Subcutaneous abdominal adipose tissue (tissue), 5 donors: ENCODE measurements around the gene HAAO.
"Not testable (repeated sequence)": the region's sequence is repeated elsewhere in the genome, so short reads cannot be mapped to it uniquely, and the experiment has no call there.

ENCODE experiments used
- H3K27ac ChIP-seq: one replicate; pipeline ENCODE4 v1.7.0; 2013; ENCODE audit warnings: low read depth, mild to moderate bottlenecking, inconsistent platforms, low read length, moderate library complexity
- H3K27me3 ChIP-seq, 5 donors: one replicate each; pipeline ENCODE4 v1.7.0; 2013; ENCODE audit warnings: low read length in 5 of 5, inconsistent platforms in 1 of 5; ENCODE audit not compliant: control insufficient read depth in 5 of 5, insufficient read depth in 4 of 5
- H3K36me3 ChIP-seq, 5 donors: one replicate each; pipeline ENCODE4 v1.7.0; 2013; ENCODE audit warnings: low read length in 5 of 5; ENCODE audit not compliant: control insufficient read depth in 5 of 5, insufficient read depth in 5 of 5
- H3K4me1 ChIP-seq, 5 donors: one replicate each; pipeline ENCODE4 v1.7.0; 2013; ENCODE audit warnings: low read length in 5 of 5, mild to moderate bottlenecking in 3 of 5, moderate library complexity in 1 of 5; ENCODE audit not compliant: control insufficient read depth in 5 of 5, insufficient read depth in 5 of 5
- H3K4me3 ChIP-seq, 5 donors: one replicate each; pipeline ENCODE4 v1.7.0; 2013; ENCODE audit warnings: low read length in 5 of 5, low read depth in 1 of 5
- H3K9ac ChIP-seq, 5 donors: one replicate each; pipeline ENCODE4 v1.7.0; 2013; ENCODE audit warnings: low read length in 5 of 5, mild to moderate bottlenecking in 4 of 5, moderate library complexity in 3 of 5
- H3K9me3 ChIP-seq, 5 donors: one replicate each; pipeline ENCODE4 v1.7.0; 2013; ENCODE audit warnings: low read length in 5 of 5; ENCODE audit not compliant: control insufficient read depth in 5 of 5
- donor health status: healthy.
- donor health status: healthy.
- donor health status: healthy.
- donor health status: healthy.
- donor health status: healthy.

HAAO gene

DNA sequence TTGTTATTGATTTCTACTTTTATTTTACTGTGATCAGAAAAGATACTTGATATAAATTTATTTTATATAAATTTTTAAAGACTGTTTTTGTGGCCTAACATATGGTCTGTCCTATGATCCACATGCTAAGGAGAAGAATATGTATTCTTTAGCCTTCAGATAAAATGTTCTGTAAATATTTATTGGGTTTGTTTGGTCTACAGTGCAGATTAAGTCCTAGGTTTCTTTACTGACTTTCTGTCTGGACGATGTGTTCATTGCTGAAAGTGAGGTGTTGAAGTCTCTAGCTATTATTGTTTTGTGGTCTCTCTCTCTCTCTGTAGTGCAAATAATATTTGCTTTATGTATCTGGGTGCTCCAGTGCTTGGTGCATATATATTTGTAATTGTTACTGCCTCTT is 58.5 kb downstream of the HAAO start:
- Histone ChIP-seq H3K27ac (no peak overlapping the region), H3K4me1 (peaks cover 0 to 30% (median 14%) of the 10 kb centered on the region in 5 donors), H3K9ac (no peak overlapping the region), H3K27me3 (no peaks in the 10 kb centered on the region), H3K36me3 (peaks cover 5 to 15% (median 7%) of the 10 kb centered on the region in 5 donors), H3K9me3 (peaks cover 0 to 5% (median 0%) of the 10 kb centered on the region in 5 donors), H3K4me3 (no peak overlapping the region)

DNA sequence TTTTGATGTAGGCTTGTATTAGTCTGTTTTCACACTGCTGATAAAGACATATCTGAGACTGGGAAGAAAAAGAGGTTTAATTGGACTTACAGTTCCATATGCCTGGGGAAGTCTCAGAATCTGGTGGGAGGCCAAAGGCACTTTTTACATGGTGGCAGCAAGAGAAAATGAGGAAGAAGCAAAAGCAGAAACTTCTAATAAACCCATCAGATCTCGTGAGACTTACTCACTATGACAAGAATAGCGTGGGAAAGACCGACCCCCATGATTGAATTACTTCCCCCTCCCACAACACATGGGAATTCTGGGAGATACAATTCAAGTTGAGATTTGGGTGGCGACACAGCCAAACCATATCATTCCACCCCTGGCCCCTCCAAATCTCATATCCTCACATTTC is 61.1 kb downstream of the HAAO start:
- not testable (repeated sequence) for H3K4me3 ChIP-seq, H3K9me3 ChIP-seq, H3K27ac ChIP-seq, H3K9ac ChIP-seq, H3K36me3 ChIP-seq, H3K27me3 ChIP-seq
- peaks cover 0 to 15% (median 6%) of the 10 kb centered on the region in 5 donors for H3K4me1 ChIP-seq

DNA sequence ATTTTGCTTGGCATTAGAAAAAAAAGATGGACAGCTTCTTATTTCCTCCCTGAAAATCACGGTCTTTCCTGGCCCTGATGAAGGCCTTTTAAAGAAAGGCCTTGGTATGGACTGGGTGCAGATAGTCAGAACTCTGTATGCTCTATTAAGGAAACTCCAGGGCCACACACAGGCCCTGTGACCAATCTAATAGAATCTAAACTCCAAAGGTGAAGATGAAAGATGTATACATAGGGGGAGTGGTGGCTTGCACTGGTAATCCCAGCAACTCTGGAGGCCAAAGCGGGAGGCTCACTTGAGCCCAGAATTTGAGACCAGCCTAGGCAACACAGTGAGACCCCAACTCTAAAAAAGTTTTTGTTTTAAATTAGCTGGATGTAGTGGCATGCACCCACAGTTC is 65.7 kb downstream of the HAAO start:
- Histone ChIP-seq H3K9ac (no peak overlapping the region), H3K27me3 (no peaks in the 10 kb centered on the region), H3K27ac (no peak overlapping the region), H3K9me3 (no peaks in the 10 kb centered on the region), H3K4me1 (peaks cover 2 to 12% (median 8%) of the 10 kb centered on the region in 5 donors), H3K4me3 (no peak overlapping the region), H3K36me3 (peaks cover 2 to 24% (median 12%) of the 10 kb centered on the region in 5 donors)

DNA sequence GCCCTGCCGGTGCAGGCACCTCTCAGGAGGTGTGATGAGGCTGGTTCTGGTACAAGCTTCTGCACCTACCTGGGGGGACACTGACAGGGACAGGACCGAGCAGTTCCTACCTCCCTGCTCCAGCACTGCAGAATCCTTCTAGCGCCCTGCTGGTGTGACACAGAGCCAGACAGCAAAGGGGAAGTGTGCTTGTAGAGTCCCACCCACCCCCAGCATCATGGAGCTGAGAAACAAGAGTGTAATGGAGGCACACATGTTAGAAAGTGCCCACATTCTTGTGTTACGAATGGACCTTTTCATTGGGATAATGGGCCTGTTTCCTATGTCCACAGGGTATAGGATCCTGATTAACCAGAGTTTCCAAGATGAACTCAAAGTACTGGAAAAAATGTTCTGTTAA is 66.7 kb downstream of the HAAO start:
- no peak overlapping the region for H3K27ac ChIP-seq
- H3K4me3 ChIP-seq: no peak overlapping the region
- H3K4me1 ChIP-seq: peaks cover 0 to 12% (median 8%) of the 10 kb centered on the region in 5 donors
- H3K36me3 ChIP-seq: peaks cover 2 to 24% (median 12%) of the 10 kb centered on the region in 5 donors
- no peaks in the 10 kb centered on the region for H3K9me3 ChIP-seq
- no peak overlapping the region for H3K9ac ChIP-seq
- H3K27me3 ChIP-seq: no peaks in the 10 kb centered on the region

DNA sequence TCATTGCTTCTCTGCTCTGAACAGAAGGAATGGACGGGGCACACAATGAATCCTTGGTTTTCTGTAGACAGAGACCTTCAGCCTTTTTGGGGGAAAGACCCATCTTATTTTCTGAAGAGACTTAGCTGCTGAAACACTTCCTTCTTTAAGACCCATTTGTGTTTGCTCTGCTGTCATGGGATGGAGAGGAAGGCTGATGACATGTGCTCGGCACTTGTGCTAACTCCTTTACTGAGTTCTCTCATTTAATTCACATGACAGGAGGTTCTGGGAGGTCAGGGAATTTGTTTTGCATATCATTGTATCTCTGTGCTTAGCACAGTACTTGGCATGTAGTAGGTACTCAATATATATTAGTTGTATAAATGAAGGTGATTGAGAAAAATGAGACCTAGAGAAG is 67.5 kb downstream of the HAAO start:
- H3K9me3 ChIP-seq: no peaks in the 10 kb centered on the region
- no peak overlapping the region for H3K27ac ChIP-seq
- H3K4me1 ChIP-seq: peaks cover 0 to 12% (median 8%) of the 10 kb centered on the region in 5 donors
- H3K9ac ChIP-seq: no peak overlapping the region
- no peak overlapping the region for H3K4me3 ChIP-seq
- H3K27me3 ChIP-seq: no peaks in the 10 kb centered on the region
- peaks cover 2 to 24% (median 12%) of the 10 kb centered on the region in 5 donors for H3K36me3 ChIP-seq

DNA sequence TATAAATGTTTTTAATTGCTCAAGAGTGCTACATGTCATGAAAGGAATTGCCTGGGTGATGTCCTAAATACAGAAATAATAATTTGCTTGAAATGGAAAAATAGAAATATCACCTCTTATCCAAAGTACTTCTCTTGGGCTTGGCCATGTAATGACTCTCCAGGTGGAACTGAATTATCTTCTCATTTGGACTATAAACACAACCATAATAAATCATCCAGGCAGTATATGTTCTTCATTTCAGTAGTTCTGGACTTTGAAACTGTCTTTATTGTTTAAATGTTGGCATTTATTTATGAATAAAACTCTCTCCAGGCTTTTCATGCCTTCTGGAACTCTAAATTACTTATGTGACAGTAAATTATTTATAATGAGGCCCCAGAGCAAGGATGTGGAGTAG is 68.9 kb downstream of the HAAO start:
- Histone ChIP-seq H3K4me1 (peaks cover 0 to 12% (median 8%) of the 10 kb centered on the region in 5 donors), H3K9me3 (no peaks in the 10 kb centered on the region), H3K36me3 (peaks cover 0 to 24% (median 12%) of the 10 kb centered on the region in 5 donors), H3K27ac (no peak overlapping the region), H3K9ac (no peak overlapping the region), H3K4me3 (no peak overlapping the region), H3K27me3 (no peaks in the 10 kb centered on the region)

DNA sequence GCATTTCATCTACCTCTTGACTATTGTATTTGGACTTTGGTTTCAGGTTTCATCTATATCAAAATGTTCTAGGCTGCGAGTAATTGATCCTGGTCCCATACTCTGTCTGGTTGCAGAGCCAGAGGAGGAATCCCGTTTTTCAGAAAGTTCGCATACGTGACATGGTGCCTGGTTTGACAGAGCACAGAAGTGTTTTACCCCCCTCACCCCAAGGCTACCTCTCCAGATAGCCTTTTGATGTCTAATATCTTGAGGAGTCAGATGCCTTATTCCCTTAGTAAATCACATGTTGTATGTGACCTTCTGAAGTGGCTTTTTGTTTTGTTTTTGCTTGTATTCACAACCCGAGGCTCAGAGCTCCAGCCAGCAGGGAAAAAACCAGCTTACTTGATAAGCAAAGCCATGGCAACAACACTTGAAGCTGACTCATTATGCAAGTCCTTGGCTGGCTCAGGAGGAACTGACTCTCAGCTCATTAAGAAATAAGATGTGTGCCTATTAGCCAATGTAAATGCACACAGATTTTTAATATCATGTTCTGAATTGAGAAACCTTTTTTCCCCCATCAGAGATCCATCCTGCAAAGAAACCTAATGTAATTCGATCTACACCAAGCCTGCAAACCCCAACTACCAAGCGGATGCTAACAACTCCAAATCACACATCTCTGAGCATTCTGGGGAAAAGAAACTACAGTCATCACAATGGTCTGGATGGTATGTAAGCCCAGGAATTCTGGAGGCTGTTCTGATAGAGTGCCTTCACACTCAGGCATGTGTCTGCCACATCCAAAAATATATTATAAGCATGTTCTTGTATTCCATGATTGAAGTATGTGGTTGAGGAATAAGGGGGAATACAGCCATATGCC is 69.8 kb downstream of the HAAO start:
- Histone ChIP-seq H3K4me1 (peaks cover 0 to 12% (median 8%) of the 10 kb centered on the region in 5 donors), H3K4me3 (no peak overlapping the region), H3K27me3 (no peaks in the 10 kb centered on the region), H3K36me3 (peaks cover 0 to 24% (median 12%) of the 10 kb centered on the region in 5 donors), H3K9ac (no peak overlapping the region), H3K9me3 (no peaks in the 10 kb centered on the region), H3K27ac (no peak overlapping the region)

DNA sequence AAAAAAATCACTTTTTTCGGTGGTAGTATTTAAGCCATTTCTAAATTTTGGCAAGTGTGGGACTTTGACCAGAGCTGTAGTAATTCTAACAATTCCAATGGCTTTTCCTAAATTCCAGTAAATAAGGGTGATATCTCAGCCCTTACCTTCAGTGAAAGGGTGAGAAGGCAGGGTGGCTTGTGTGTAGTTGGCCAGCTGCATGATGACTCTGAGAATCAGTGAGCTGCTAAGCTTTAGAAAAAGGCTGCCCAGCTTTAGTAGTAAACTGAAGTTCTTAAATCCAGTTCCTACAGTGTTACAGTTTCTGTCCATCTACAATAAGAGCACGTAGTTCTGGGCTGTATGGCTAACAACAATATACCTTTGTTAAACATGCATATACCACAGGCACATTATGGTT is 70.5 kb downstream of the HAAO start:
- Histone ChIP-seq H3K36me3 (peaks cover 0 to 22% (median 10%) of the 10 kb centered on the region in 5 donors), H3K4me3 (no peak overlapping the region), H3K27me3 (no peaks in the 10 kb centered on the region), H3K9ac (no peak overlapping the region), H3K9me3 (no peaks in the 10 kb centered on the region), H3K27ac (no peak overlapping the region), H3K4me1 (peaks cover 0 to 12% (median 8%) of the 10 kb centered on the region in 5 donors)
